T-helper 2 cell treated with Interferon-gamma antibody and Interleukin-4, amounts not matched to agents 5 μg/mL and 100 μg/mL, for 36 hours (primary cell): Measurements from ENCODE around the gene INPP5D.

ENCODE experiments used
- DNase-seq: peaks from one replicate; pipeline ENCODE4 v3.0.0; 2021; ENCODE audit warnings: low spot score
- H3K27ac Mint-ChIP-seq: one replicate; pipeline ENCODE4 v1.8.0; 2021; ENCODE audit warnings: mild to moderate bottlenecking, mixed read lengths
- H3K27me3 Mint-ChIP-seq: one replicate; pipeline ENCODE4 v1.8.0; 2021; ENCODE audit warnings: low read depth, mixed read lengths
- H3K36me3 Mint-ChIP-seq: one replicate; pipeline ENCODE4 v1.8.0; 2021; ENCODE audit warnings: low read depth, mixed read lengths
- H3K4me1 Mint-ChIP-seq: one replicate; pipeline ENCODE4 v1.8.0; 2021; ENCODE audit warnings: low read depth, mixed read lengths
- H3K4me3 Mint-ChIP-seq: one replicate; pipeline ENCODE4 v1.8.0; 2022; ENCODE audit warnings: mild to moderate bottlenecking, moderate library complexity, mixed read lengths
- H3K9me3 Mint-ChIP-seq: one replicate; pipeline ENCODE4 v1.8.0; 2021; ENCODE audit warnings: mixed read lengths

Gene INPP5D

GRCh38 chr2:233204286-233204936, 144.3 kb downstream of the INPP5D start:
- H3K36me3 Mint-ChIP-seq: peaks cover 57% of the 10 kb centered on the region
- no peak overlapping the region for H3K27ac Mint-ChIP-seq
- no peaks in the 10 kb centered on the region for H3K27me3 Mint-ChIP-seq

DNA sequence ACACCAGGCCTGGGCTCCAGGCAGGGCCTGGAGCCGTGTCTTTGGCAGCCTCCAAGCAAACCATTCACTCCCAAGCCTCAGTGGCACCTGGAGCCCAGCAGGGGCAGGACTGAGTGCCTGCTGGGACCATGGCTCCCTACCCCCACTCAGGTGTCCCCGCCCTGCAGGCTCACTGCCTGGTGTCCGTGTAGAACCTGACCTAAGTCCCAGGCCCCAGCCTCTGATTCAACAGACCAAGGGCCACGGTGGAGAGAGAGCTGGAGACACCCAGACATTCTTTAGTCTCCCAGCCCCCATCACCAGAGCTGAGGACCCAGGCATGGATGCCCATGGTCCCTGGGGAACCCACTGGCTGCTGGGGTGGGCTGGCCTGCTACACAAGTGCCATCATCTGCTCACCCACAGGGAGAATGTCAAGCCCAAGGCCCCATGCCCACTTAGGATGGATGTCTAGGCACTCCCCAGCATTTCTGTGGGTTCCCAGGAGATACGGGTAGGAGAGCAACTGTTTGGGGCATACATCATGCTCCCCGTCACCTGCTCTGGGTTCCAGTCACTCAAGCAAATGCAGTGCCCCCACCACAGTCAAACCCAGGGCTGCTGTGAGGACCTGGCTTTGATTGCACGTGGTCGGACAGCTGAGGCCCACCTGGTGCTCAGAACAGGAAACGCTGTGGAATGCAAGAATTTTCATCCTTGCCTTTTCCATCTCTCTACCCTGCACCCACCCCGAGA, 148.4 kb downstream of the INPP5D start:
- Mint-ChIP-seq H3K27me3 (no peaks in the 10 kb centered on the region), H3K27ac (peak overlapping the region; percentile 63), H3K36me3 (peaks cover 29% of the 10 kb centered on the region), H3K9me3 (no peaks in the 10 kb centered on the region), H3K4me1 (peaks cover 3% of the 10 kb centered on the region), H3K4me3 (no peak overlapping the region)
- no peak for DNase-seq

More at GRCh38 chr2:233204286-233204936, 144.3 kb downstream of the INPP5D start:
- no peak overlapping the region for H3K4me3 Mint-ChIP-seq
- no peak for DNase-seq
- H3K9me3 Mint-ChIP-seq: peaks cover 8% of the 10 kb centered on the region
- peaks cover 3% of the 10 kb centered on the region for H3K4me1 Mint-ChIP-seq

GRCh38 chr2:233209117-233209532, 149.0 kb downstream of the INPP5D start:
- Mint-ChIP-seq H3K9me3 (no peaks in the 10 kb centered on the region), H3K36me3 (peaks cover 23% of the 10 kb centered on the region), H3K4me3 (no peak overlapping the region), H3K4me1 (peaks cover 3% of the 10 kb centered on the region), H3K27me3 (no peaks in the 10 kb centered on the region), H3K27ac (peak overlapping the region; percentile 63)
- DNase-seq: no peak

DNA sequence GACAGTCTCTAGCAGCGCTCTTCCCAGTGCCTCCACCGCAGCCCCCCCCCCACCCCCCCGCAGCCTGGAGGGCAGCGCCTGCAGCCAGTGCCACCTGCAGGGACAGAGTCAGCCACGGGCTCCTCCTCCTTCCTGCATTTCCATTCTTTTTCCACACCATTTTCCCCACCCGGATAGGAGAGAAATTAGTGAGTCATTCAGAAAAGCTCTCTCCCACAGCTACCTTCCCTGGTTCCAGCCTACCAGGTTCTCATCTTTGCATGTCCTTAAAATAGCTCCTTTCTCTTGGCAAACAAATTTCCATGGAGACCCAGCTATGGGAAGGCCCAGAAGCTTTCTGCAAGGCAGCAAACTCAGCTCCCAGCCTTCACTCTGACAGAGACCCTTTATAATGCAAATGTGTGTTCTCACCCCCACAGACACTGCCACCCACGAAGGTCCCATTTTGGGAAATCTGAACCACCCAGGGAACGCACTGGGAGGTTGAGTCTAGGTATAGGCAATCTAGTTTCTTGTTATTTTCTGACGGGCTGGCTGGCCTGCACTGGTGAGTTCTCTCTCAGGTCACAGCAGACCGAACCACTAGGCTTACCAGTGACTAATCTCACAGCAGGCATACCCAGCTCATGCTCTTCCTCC, 149.5 kb downstream of the INPP5D start:
- H3K27me3 Mint-ChIP-seq: no peaks in the 10 kb centered on the region
- DNase-seq: no peak
- H3K4me1 Mint-ChIP-seq: peaks cover 3% of the 10 kb centered on the region
- H3K27ac Mint-ChIP-seq: no peak overlapping the region
- peaks cover 21% of the 10 kb centered on the region for H3K36me3 Mint-ChIP-seq
- H3K4me3 Mint-ChIP-seq: no peak overlapping the region
- H3K9me3 Mint-ChIP-seq: no peaks in the 10 kb centered on the region

GRCh38 chr2:233210281-233210680, 150.1 kb downstream of the INPP5D start:
- Mint-ChIP-seq H3K4me3 (no peak overlapping the region), H3K27me3 (no peaks in the 10 kb centered on the region), H3K36me3 (peaks cover 18% of the 10 kb centered on the region), H3K9me3 (no peaks in the 10 kb centered on the region), H3K4me1 (peaks cover 3% of the 10 kb centered on the region), H3K27ac (peak overlapping the region; percentile 68)
- no peak for DNase-seq

GRCh38 chr2:233210843-233211547, 150.9 kb downstream of the INPP5D start:
- Mint-ChIP-seq H3K4me3 (no peak overlapping the region), H3K4me1 (peaks cover 3% of the 10 kb centered on the region), H3K36me3 (peaks cover 18% of the 10 kb centered on the region), H3K9me3 (no peaks in the 10 kb centered on the region), H3K27ac (no peak overlapping the region), H3K27me3 (no peaks in the 10 kb centered on the region)
- DNase-seq: no peak

DNA sequence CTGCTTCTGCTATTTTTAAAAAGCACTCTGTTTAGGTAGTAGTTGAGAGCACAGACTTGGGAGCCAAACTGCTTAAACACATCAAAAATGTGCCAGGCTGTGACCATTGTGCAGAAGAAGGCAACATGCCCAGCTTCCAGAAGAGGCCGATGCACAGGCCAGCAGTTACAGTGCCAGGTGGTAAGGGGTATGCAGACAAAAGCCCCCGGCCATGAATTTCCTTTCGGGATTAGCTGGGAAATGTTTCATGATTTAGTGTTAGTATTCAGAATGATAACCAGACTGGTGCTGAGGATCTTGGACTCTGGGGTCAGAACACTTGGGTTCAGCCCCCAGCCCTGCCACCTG, 151.4 kb downstream of the INPP5D start:
- Mint-ChIP-seq H3K36me3 (peaks cover 18% of the 10 kb centered on the region), H3K27ac (no peak overlapping the region), H3K27me3 (no peaks in the 10 kb centered on the region), H3K9me3 (no peaks in the 10 kb centered on the region), H3K4me1 (peaks cover 3% of the 10 kb centered on the region), H3K4me3 (no peak overlapping the region)
- no peak for DNase-seq

- Mint-ChIP-seq H3K9me3 (no peaks in the 10 kb centered on the region), H3K4me3 (no peak overlapping the region), H3K4me1 (peaks cover 5% of the 10 kb centered on the region), H3K36me3 (peaks cover 11% of the 10 kb centered on the region), H3K27me3 (no peaks in the 10 kb centered on the region), H3K27ac (no peak overlapping the region)
- DNase-seq: no peak
These were observed 152.9 kb downstream of the INPP5D start for GRCh38 chr2:233213011-233213410.

- H3K27ac Mint-ChIP-seq: peak overlapping the region; percentile 18
- no peak for DNase-seq
- no peak overlapping the region for H3K4me3 Mint-ChIP-seq
- H3K4me1 Mint-ChIP-seq: peaks cover 7% of the 10 kb centered on the region
- peaks cover 10% of the 10 kb centered on the region for H3K36me3 Mint-ChIP-seq
- no peaks in the 10 kb centered on the region for H3K27me3 Mint-ChIP-seq
- no peaks in the 10 kb centered on the region for H3K9me3 Mint-ChIP-seq
These were observed 153.8 kb downstream of the INPP5D start for GRCh38 chr2:233213975-233214374.

DNA sequence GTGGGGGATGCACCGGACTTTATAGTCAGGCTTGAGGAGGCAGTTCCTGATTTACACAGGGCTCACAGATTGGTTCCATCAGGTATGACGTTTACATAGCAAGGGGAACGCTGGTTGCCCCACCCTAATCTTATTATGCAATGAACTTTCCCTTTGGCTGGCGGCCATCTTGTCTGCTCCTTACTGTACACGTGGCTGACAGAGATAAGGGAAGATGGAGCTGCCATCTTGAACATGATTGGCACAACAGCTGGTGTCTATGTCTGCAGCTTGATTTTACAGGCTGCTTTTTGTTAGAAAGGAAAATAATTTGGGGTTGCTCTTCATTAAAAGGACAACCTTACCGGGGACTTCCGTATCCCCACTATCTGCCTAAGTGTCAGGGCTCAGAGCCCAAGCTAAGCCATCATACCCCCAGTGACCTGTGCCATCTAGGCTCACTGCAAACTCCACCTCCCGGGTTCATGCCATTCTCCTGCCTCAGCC, 157.8 kb downstream of the INPP5D start:
- no peak for DNase-seq
- H3K4me3 Mint-ChIP-seq: no peak overlapping the region
- peaks cover 5% of the 10 kb centered on the region for H3K4me1 Mint-ChIP-seq
- no peak overlapping the region for H3K27ac Mint-ChIP-seq
- H3K9me3 Mint-ChIP-seq: no peaks in the 10 kb centered on the region
- H3K27me3 Mint-ChIP-seq: peaks cover 4% of the 10 kb centered on the region
- no peaks in the 10 kb centered on the region for H3K36me3 Mint-ChIP-seq

GRCh38 chr2:233218836-233219235, 158.7 kb downstream of the INPP5D start:
- no peaks in the 10 kb centered on the region for H3K9me3 Mint-ChIP-seq
- no peaks in the 10 kb centered on the region for H3K36me3 Mint-ChIP-seq
- no peak overlapping the region for H3K4me3 Mint-ChIP-seq
- no peak for DNase-seq
- no peak overlapping the region for H3K27ac Mint-ChIP-seq
- peaks cover 7% of the 10 kb centered on the region for H3K27me3 Mint-ChIP-seq
- peaks cover 5% of the 10 kb centered on the region for H3K4me1 Mint-ChIP-seq

- Mint-ChIP-seq H3K9me3 (no peaks in the 10 kb centered on the region), H3K36me3 (no peaks in the 10 kb centered on the region), H3K27me3 (peaks cover 12% of the 10 kb centered on the region), H3K4me1 (peaks cover 5% of the 10 kb centered on the region), H3K4me3 (no peak overlapping the region), H3K27ac (no peak overlapping the region)
- DNase-seq: no peak
These were observed 159.7 kb downstream of the INPP5D start for GRCh38 chr2:233219848-233220247.

- no peak overlapping the region for H3K4me3 Mint-ChIP-seq
- peaks cover 13% of the 10 kb centered on the region for H3K4me1 Mint-ChIP-seq
- DNase-seq: no peak
- no peaks in the 10 kb centered on the region for H3K36me3 Mint-ChIP-seq
- peaks cover 13% of the 10 kb centered on the region for H3K27me3 Mint-ChIP-seq
- H3K9me3 Mint-ChIP-seq: no peaks in the 10 kb centered on the region
- no peak overlapping the region for H3K27ac Mint-ChIP-seq
These were observed 161.4 kb downstream of the INPP5D start for GRCh38 chr2:233221378-233222063.
